LHCN-M2 (cell line): Measurements from ENCODE around the gene NDNF. TPM values are rescaled to one million over a fixed set of nuclear protein-coding genes. Genes with fewer than 3 reads are reported as not detected.

Experiments used
- DNase-seq: peaks from one replicate; pipeline ENCODE4 v3.0.0-alpha.2; 2012; ENCODE audit warnings: low read depth
- total RNA-seq: library from RNA; depleted of rRNA; stranded (reverse); fragments of >200 nt; gene quantifications from 2 replicates; pipeline ENCODE4 v1.2.3, GENCODE V29; 2014; rRNA removed

Gene NDNF
- total RNA-seq, 1 experiment from 2014 or later, result 0.11 TPM

- DNase-seq, result no peak
Observed at GRCh38 chr4:121015421-121015820, 56.9 kb downstream of the NDNF start.

- no peak for DNase-seq
Observed at GRCh38 chr4:121014544-121014943, 57.8 kb downstream of the NDNF start.

- no peak for DNase-seq
Observed at GRCh38 chr4:121011780-121012340, 60.5 kb downstream of the NDNF start.

GRCh38 chr4:121011138-121011537, 61.2 kb downstream of the NDNF start:
- DNase-seq, result no peak

- no peak for DNase-seq
Observed at GRCh38 chr4:121009578-121010478, 62.5 kb downstream of the NDNF start.

- DNase-seq, result no peak
Observed at GRCh38 chr4:121007660-121008059, 64.7 kb downstream of the NDNF start.

- DNase-seq, result no peak
Observed at GRCh38 chr4:121003863-121004262, 68.5 kb downstream of the NDNF start.

GRCh38 chr4:120995266-120996010, 76.9 kb downstream of the NDNF start:
- no peak for DNase-seq

- DNase-seq, result no peak
Observed at GRCh38 chr4:120994521-120994920, 77.8 kb downstream of the NDNF start.

- no peak for DNase-seq
Observed at GRCh38 chr4:120991885-120992284, 80.5 kb downstream of the NDNF start.

GRCh38 chr4:120990246-120990645, 82.1 kb downstream of the NDNF start:
- DNase-seq, result no peak

Other genes starting within 250 kb of the NDNF start
- 15.5 and 16.5 TPM in 2 replicates for gene PRDM5, start 149.8 kb downstream of the NDNF start, total RNA-seq
- 0.06 TPM in 1 of 2 replicates, not detected in the other for gene TNIP3, start 91.8 kb upstream of the NDNF start, total RNA-seq